ENCODE measurements around the gene MLX. TPM values are rescaled to one million over a fixed set of nuclear protein-coding genes. Genes with fewer than 3 reads are reported as not detected.

MLX gene, protein sequence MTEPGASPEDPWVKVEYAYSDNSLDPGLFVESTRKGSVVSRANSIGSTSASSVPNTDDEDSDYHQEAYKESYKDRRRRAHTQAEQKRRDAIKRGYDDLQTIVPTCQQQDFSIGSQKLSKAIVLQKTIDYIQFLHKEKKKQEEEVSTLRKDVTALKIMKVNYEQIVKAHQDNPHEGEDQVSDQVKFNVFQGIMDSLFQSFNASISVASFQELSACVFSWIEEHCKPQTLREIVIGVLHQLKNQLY
- total RNA-seq: 10 to 100 TPM; 59.3 to 78.0 (median 68.8) TPM

DNA sequence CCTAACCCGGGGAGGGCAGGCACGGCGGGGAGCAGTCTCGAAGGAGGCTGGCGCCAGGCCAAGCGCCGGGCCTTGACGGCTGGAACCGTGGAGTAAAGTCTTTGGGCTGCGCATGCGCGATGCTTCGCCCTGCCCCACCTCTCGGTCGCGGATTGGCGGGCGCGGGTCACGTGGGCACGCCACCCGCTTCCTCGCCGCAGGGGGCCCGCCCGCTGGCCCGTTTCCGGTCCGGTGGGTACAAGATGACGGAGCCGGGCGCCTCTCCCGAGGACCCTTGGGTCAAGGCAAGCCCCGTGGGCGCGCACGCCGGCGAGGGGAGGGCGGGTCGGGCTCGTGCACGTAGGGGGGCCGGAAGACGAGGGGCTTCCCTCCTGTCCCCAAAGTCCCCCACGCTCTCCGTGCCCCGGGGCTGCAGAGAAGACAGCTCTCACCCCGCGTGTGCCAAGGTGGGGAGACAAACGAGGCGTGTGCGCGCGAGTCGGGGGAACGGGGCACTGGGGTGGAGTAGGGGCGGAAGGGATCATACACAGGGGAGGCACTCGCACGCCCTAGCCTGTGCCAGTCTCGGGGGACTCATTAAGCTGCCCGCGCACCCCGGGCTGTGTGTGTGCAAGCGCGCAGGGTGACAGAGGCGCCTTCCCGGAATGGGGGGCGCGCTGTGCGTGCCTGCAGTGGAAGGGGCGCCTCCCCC, at the start of gene MLX:
MLX (plus strand) TSS at position 218 of the 691 bp plus-strand sequence; CDS start at position 243, 25 bp downstream.
- TF ChIP-seq, protein P1, sequence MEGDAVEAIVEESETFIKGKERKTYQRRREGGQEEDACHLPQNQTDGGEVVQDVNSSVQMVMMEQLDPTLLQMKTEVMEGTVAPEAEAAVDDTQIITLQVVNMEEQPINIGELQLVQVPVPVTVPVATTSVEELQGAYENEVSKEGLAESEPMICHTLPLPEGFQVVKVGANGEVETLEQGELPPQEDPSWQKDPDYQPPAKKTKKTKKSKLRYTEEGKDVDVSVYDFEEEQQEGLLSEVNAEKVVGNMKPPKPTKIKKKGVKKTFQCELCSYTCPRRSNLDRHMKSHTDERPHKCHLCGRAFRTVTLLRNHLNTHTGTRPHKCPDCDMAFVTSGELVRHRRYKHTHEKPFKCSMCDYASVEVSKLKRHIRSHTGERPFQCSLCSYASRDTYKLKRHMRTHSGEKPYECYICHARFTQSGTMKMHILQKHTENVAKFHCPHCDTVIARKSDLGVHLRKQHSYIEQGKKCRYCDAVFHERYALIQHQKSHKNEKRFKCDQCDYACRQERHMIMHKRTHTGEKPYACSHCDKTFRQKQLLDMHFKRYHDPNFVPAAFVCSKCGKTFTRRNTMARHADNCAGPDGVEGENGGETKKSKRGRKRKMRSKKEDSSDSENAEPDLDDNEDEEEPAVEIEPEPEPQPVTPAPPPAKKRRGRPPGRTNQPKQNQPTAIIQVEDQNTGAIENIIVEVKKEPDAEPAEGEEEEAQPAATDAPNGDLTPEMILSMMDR (IDR thresholded peaks at IDR 0.05; ENCODE audit: low read depth): no peak

DNA sequence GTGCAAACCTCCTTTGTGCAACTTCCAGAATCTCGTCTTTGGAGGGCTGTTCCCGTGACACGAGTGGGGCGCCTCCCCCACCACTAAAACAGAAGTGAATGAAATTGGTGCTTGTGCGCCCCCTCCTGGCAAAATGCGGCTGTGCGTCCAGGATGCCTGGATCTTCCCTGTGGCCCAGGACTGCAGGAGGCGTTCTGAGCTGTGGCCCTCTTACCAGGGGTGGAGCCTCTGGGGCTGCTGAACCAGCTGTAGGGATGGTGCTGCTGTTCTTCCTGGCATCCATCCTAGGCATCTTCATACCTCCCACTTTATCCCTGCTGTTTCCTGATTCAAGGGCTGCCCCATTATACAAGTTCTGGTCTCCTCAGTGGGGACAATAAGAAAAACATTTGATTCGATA, 49.4 kb upstream of the MLX start:
- TF ChIP-seq, protein P1 (IDR thresholded peaks at IDR 0.05; ENCODE audit: low read depth): no peak

DNA sequence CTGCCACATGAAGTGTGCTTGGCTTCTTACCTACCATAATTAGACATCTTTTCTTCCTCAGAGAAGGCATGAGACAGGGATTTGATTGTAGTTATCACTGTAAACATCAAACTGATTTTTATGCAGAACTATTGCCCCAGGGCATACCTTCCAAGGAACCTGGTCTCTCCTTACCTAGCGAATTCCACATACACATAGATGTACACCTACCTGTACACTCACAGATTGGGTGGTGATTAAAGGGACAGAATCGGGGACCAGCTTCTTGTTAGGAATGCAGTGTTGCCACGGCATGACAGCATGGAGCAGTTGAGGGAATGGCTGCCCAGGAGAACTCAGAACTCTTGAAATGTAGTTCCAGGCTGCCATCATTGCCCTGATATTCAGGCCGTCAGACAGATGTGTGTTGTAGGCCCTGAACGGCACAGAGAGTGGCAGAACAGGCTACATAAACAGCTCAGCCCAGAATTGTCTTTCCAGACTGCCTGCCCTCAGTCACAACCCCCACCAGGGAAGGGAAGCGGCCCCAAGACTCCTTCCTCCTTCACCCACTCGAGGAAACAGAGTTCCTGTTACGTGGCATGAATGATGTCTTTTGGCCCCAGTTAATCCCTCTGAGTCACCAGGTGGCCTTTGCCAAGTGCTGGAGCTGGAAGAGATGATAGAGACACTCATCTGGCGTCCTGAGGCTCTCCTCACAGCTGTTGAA, 48.7 kb upstream of the MLX start:
- TF ChIP-seq, protein P1 (IDR thresholded peaks at IDR 0.05; ENCODE audit: low read depth): no peak

DNA sequence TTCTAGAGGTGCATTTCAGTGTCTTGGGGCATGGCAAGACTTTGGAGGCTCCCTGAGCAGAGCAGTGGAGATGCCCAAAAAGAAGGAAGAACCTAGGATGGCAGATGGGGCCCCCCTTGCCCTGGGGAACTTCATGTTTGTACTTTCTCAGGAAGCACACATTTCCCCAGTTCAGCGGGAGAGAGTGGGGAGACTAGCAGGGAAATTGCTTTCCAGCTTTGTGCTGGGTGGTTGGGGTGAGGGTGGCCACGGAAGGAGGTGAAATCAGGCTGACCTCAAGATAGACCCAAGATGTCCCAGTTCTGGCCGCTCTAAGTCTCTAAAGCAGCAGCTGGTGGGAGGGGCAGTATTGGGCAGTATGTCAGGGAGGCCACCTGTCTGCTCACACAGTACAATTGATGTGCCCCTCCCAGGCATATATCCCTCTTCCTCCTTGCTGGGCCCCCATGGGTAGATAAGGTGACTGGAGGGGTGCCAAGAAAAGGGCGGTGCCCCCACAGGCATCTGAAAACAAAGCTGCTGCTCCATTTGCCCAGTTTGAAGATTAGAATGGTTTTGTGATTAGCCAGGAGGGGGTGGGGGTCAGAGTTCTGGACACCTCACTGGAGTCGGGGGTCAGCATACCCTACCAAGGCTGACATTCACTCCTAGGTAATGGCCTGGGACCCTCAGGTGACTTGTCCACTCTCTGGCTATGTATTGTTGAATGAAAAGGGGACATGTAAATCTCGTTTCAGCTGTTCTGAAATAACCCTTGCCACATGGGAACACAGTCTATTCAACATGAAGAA, 48.0 kb upstream of the MLX start:
- TF ChIP-seq, protein P1 (IDR thresholded peaks at IDR 0.05; ENCODE audit: low read depth): no peak

DNA sequence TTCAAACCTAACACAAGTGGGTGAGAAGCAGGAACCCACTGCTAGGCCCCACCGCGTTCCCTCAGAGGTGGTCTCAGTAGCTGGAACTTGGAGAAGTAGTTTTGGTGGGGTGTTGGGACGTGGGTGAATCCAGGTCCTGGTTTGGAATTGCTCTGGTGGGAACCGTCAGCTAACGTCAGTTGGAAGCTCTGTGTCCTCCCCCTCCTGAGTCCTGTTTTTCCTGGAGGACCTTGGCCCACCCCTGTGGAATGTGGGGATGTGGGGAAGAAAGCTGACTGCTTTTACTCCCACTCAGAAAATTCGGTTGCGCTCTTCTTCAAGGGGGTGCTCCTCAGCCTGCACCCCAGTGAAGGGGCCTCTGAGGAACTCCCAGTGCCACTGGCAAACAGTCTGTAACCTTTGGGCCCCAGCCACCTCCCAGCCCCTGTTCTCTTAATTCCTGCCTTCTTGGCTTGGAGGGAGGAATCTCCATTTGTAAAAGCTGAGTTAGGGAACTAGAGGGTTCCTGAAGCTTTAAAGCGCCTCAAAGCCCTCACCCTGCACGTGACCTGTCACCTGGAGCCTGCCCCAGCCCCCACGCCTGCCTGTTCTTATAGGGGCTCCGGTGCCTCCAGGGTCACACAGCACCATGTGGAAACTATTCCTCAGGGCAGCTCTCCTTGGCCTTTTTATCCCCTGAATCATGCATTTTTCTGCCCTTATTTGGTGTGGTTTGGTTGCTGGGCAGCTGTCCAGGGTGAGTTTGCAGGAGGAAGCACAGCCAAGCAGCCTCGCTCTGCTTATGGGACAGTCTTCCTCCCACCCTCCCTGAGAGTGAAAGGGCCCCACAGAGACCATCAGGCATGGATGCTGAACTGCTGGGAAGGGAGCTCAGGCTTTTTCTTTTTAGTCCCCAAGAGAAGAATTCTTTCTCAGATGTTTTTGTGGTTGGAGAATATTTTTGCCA, 47.1 kb upstream of the MLX start:
- TF ChIP-seq, protein P1 (IDR thresholded peaks at IDR 0.05; ENCODE audit: low read depth): no peak

DNA sequence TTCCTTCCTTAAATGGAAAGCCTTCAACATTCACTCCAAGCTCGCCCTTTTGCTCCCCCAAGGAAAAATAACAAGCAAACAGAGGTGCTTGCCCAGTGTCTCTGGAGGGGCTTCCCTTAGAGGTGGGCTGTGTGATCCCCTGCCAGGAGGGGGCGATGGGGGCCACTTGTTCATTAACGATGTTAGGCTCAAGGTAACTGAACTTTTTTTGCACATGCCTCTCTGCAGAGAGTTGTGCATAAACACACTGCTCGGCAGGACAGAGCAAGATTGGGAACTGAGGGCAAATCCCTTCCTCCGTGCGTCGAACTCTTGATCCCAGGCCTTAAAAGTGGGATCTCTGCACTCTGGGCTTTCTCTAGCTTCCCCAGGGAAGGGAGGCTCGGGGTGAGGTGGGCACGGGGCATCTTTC, 46.4 kb upstream of the MLX start:
- TF ChIP-seq, protein P1 (IDR thresholded peaks at IDR 0.05; ENCODE audit: low read depth): no peak
